Raji (cell line): ENCODE measurements around the gene NKAIN4.

ENCODE experiments used
- POLR2A ChIP-seq: IDR thresholded peaks from 2 replicates; pipeline ENCODE4 v1.6.1; 2011; ENCODE audit warnings: low read depth, low read length, control low read depth; ENCODE audit not compliant: insufficient read depth

NKAIN4 gene

DNA sequence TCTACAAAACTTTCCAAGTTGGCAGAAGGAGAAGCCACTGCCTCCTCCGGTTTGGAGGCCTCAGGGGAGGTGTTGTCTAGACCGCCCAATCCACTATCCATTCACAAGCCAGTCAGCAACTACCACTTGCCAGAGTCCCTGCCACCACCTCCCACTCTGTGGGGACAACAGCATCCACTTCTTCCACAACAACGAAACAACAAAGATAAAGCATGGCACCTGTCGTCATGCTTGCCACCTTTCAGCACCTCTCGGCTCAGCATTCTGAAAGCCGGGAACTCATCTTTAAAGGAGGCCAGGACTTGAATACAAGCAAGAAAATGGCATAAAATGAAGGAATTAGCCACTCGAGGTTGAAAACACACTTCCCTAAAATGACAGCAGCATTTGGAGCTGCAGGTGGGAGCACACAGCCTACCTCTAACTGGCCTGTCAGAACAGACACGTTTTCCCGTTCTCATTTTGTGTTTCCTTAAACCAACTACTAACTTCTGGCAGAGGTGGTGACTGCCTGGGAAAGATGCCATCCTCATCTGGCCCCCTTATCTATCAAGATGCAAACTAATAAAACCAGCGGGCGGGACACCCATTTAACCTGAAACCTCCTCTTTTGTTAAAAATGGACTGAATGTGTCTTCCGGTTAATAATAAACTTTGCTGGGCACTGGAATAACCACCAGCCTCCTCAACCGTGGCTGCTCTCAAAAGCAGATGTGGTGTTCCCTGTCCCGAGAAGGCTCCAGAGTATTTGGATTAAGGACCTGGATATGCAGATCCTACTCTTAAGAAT lies 60.1 kb downstream of the NKAIN4 start:
- no peak for TF ChIP-seq POLR2A

DNA sequence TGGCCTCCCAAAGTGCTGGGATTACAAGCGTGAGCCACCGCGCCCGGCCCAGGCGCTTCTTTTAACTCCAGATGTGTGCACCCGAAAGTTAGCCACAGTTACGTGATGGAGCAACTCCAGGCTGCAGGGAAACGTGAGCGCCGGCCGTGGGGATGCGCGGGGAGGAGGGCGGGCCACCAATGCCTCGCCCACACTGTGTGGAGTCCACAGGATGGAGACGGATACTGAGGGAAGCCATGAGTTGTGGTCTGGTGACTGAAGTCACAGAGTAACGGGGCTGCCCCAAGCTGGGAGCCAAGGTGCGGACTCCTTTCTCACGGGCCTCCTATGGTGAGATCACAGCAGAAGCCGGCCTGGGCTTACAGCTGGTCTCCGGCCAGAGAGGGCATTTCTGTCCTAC lies 61.5 kb downstream of the NKAIN4 start:
- TF ChIP-seq POLR2A = no peak

DNA sequence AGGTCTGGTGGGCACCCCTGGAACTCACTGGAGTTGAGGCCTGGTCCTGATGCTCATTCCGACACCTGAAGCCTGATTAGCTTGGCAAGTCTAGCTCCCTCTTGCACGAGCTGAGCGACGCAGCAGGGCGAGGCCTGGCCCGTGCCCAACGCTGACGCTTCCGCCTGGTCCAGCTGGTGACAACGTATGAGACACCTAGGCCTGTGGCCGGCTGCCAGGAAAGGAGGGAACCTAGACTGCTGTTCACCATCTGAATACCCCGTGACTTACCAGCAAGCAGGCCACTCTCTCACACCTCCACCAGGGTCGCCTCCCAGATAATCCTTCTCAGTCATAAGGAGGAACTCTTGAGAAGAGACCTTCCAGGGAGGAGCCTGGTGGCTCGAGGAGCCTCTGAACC lies 62.9 kb downstream of the NKAIN4 start:
- no peak for TF ChIP-seq POLR2A

DNA sequence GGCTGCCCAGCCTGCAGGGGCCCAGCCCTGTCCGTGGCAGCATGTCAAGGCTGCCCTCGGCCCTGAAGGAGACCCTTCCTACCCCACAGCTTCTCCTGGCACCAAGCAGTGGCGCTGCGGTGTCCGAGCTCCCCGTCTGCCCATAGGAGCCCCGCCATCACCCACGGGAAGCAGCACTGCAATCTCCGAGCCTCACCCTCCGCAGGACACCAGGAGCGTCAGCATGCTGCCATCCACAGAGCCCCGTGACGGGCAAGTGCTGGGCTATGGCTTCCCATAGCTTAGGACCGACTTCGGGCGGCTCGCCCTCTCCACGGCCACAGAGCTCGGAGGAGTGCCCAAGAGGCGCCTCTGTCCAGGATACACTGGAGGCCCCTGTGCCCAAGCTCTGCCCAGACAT lies 63.4 kb downstream of the NKAIN4 start:
- TF ChIP-seq POLR2A = no peak
